A549 (cell line): Measurements from ENCODE around the gene FAM170B. TPM values are rescaled to one million over a fixed set of nuclear protein-coding genes. Genes with fewer than 3 reads are reported as not detected.

Source experiments
- ATAC-seq, 2 experiments: fragments of 200-7000 bp in 1 of 2; fragments of >200 bp in 1 of 2; cut with Nextera tagmentation in 1 of 2; cut with Tn5 transposase in 1 of 2; 3 replicates each; pipeline versions ENCODE4 v1.8.0 to v1.9.1; 2018 to 2020; ENCODE audit warnings: mild to moderate bottlenecking in 1 of 2, moderate library complexity in 1 of 2
- CTCF ChIA-PET: fragments of 300-600 bp; sonication (Branson Sonifier 250); formaldehyde crosslinking; extraction: SDS; loops from one replicate; lab custom pipeline; 2021; ENCODE audit warnings: antibody characterized with exemption, inconsistent platforms; lab: Yijun Ruan, JAX
- POLR2A ChIA-PET: fragments of 350-600 bp; formaldehyde crosslinking; extraction: SDS; loops from one replicate; lab custom pipeline; 2021; ENCODE audit warnings: antibody characterized with exemption, inconsistent platforms; lab: Yijun Ruan, JAX
- DNase-seq, 2 experiments: peaks; one replicate each; pipeline versions ENCODE4 v3.0.0 to v3.0.0-alpha.2; 2011 to 2016; ENCODE audit warnings: low read depth in 1 of 2, low spot score in 1 of 2
- FAIRE-seq: peaks from 2 replicates; lab custom pipeline; 2011; peaks lifted over from hg19 to GRCh38; lab: Jason Lieb, UNC
- H3K27ac ChIP-seq, 2 experiments: fragments of >200 bp; sonication (Bioruptor Twin); formaldehyde crosslinking; 3 replicates each; pipeline ENCODE4 v1.5.1; 2016 to 2017
- H3K4me1 ChIP-seq: fragments of >200 bp; sonication (Bioruptor Twin); formaldehyde crosslinking; 3 replicates; pipeline ENCODE4 v1.6.1; 2016
- H3K4me2 ChIP-seq: fragments of >200 bp; sonication (Bioruptor Twin); formaldehyde crosslinking; 3 replicates; pipeline ENCODE4 v1.6.1; 2016
- H3K4me3 ChIP-seq: fragments of >200 bp; sonication (Bioruptor Twin); formaldehyde crosslinking; 3 replicates; pipeline ENCODE4 v1.5.1; 2016
- H3K9me3 ChIP-seq: fragments of >200 bp; sonication (Bioruptor Twin); formaldehyde crosslinking; 3 replicates; pipeline ENCODE4 v1.6.1; 2016
- CBX2 ChIP-seq: fragments of 200-600 bp; sonication (generic); IDR thresholded peaks from 2 replicates; pipeline ENCODE4 v1.6.1; 2016; ENCODE audit warnings: low read depth, mild to moderate bottlenecking, borderline replicate concordance
- CHD2 ChIP-seq: fragments of 150-350 bp; IDR thresholded peaks from 2 replicates; pipeline ENCODE4 v1.6.1; 2014; ENCODE audit warnings: low read length; ENCODE audit not compliant: partially characterized antibody
- CHD4 ChIP-seq: fragments of 200-600 bp; sonication (generic); IDR thresholded peaks from 2 replicates; pipeline ENCODE4 v1.6.1; 2016; ENCODE audit warnings: antibody characterized with exemption, mild to moderate bottlenecking, borderline replicate concordance
- FOSB ChIP-seq: fragments of 250-450 bp; sonication (Bioruptor Pico); IDR thresholded peaks from 2 replicates; pipeline ENCODE4 v1.5.0; 2020; ENCODE audit warnings: mild to moderate bottlenecking, moderate library complexity
- FOXS1 ChIP-seq: fragments of 250-450 bp; sonication (Bioruptor Pico); IDR thresholded peaks from 2 replicates; pipeline ENCODE4 v1.5.0; 2020; ENCODE audit warnings: mild to moderate bottlenecking, moderate library complexity
- HDAC2 ChIP-seq: fragments of 200-600 bp; sonication (generic); IDR thresholded peaks from 2 replicates; pipeline ENCODE4 v1.6.1; 2016
- HOXB5 ChIP-seq: fragments of 250-450 bp; sonication (Bioruptor Pico); IDR thresholded peaks from 2 replicates; pipeline ENCODE4 v1.5.0; 2020; ENCODE audit warnings: mild to moderate bottlenecking, moderate library complexity
- JUNB ChIP-seq: fragments of >200 bp; sonication (Bioruptor Twin); formaldehyde crosslinking; IDR thresholded peaks from 2 replicates; pipeline ENCODE4 v1.6.1; 2016
- KDM1A ChIP-seq: fragments of 200-600 bp; sonication (generic); IDR thresholded peaks from 2 replicates; pipeline ENCODE4 v1.6.1; 2016; ENCODE audit warnings: low read depth, mild to moderate bottlenecking
- MAZ ChIP-seq: fragments of 150-350 bp; IDR thresholded peaks from 2 replicates; pipeline ENCODE4 v1.6.1; 2014; ENCODE audit warnings: antibody characterized with exemption, low read depth, low read length, borderline replicate concordance
- NPAS2 ChIP-seq: fragments of 250-450 bp; sonication (Bioruptor Pico); IDR thresholded peaks from 2 replicates; pipeline ENCODE4 v1.8.0; 2022; ENCODE audit warnings: mild to moderate bottlenecking, moderate library complexity, borderline replicate concordance
- NR3C1 ChIP-seq: fragments of >200 bp; sonication (Bioruptor Twin); formaldehyde crosslinking; IDR thresholded peaks from 3 replicates; pipeline ENCODE4 v1.6.1; 2017
- PHF8 ChIP-seq: fragments of 200-600 bp; sonication (generic); IDR thresholded peaks from 2 replicates; pipeline ENCODE4 v1.6.1; 2016; ENCODE audit warnings: low read depth, mild to moderate bottlenecking, antibody characterized with exemption, moderate library complexity, borderline replicate concordance
- POLR2AphosphoS2 ChIP-seq: conservative IDR thresholded peaks from 2 replicates; pipeline ENCODE4 v1.6.1; 2012; ENCODE audit warnings: low read length, improper control_type of control experiment, inconsistent platforms
- RCOR1 ChIP-seq: fragments of 150-350 bp; IDR thresholded peaks from 2 replicates; pipeline ENCODE4 v1.6.1; 2014; ENCODE audit warnings: antibody characterized with exemption, low read length, low read depth
- RFX5 ChIP-seq: fragments of 450-650 bp; IDR thresholded peaks from 2 replicates; pipeline ENCODE4 v1.7.1; 2014; ENCODE audit warnings: antibody characterized with exemption, mild to moderate bottlenecking, moderate library complexity
- SMC3 ChIP-seq: fragments of >200 bp; sonication (Bioruptor Twin); formaldehyde crosslinking; IDR thresholded peaks from 3 replicates; pipeline ENCODE4 v1.6.1; 2018; ENCODE audit warnings: inconsistent platforms
- TFCP2L1 ChIP-seq: fragments of 250-450 bp; sonication (Bioruptor Pico); IDR thresholded peaks from 2 replicates; pipeline ENCODE4 v1.5.0; 2021; ENCODE audit warnings: mild to moderate bottlenecking
- USF2 ChIP-seq: fragments of 450-650 bp; IDR thresholded peaks from 2 replicates; pipeline ENCODE4 v1.6.1; 2014; ENCODE audit warnings: antibody characterized with exemption
- ZC3H11A ChIP-seq: fragments of 450-650 bp; IDR thresholded peaks from 2 replicates; pipeline ENCODE4 v1.6.1; 2014; ENCODE audit warnings: antibody characterized with exemption, mild to moderate bottlenecking
- WGBS: methylation state at CpG from one replicate; pipeline ENCODE4 v1.1.6; 2017; ENCODE audit errors: missing lambda C conversion rate; 5-methylcytosine and 5-hydroxymethylcytosine counted together
- polyA plus RNA-seq, 4 experiments: library from polyadenylated mRNA; depleted of rRNA in 3 of 4; stranded (reverse); fragments of >200 nt; fragmentation: RNase III in 1 of 4; extraction: RNeasy Plus Mini Kit Qiagen cat#74134 plus additional on column Dnase treatment in 1 of 4; gene quantifications; 2 replicates in 3 of 4; 3 replicates in 1 of 4; pipeline ENCODE4 v1.2.3, GENCODE V29; 2011 to 2017
- TF ChIP-seq, protein P1 (sequence below): IDR thresholded peaks from 2 replicates; pipeline ENCODE4 v1.6.1; 2012

FAM170B gene
- polyA plus RNA-seq, 2 of the 4 experiments (the other 2 are of a cell fraction), result not detected

DNA sequence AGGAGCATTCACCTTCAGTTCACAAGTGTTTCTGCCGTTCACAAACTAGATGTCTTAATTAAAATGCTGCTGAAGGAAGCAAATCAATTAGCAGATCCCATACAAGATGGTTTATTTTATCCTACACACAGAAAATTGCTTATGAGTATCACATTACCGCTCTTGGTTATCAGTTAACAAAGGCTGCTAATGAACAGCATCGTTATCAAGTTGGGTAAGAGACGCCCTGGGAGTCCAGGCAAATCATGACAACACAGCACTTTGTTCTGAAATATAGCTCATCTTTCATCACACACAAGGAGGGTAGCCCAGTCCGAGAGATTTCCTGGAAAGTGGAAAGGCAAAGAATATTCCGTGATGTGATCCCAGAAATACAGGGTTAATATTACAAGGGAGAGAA lies 20.8 kb upstream of the FAM170B start (continued):
- no peak for TF ChIP-seq CBX2

GRCh38 chr10:49153971-49154370 lies 20.1 kb upstream of the FAM170B start:
- Histone ChIP-seq H3K4me1 (no peaks in the 10 kb centered on the region), H3K27ac (no peak overlapping the region), H3K9me3 (no peaks in the 10 kb centered on the region), H3K4me3 (no peak overlapping the region), H3K4me2 (no peak overlapping the region)
- WGBS, result 22% methylated on average over 1 of the region's 1 CpG
- no peak for ATAC-seq
- no peak for FAIRE-seq
- TF ChIP-seq ZC3H11A, result no peak
- no peak for TF ChIP-seq RFX5
- TF ChIP-seq KDM1A, result no peak
- no peak for TF ChIP-seq HDAC2
- TF ChIP-seq RCOR1, result no peak
- no peak for TF ChIP-seq MAZ
- no peak for TF ChIP-seq FOXS1 (CRISPR knock-in tag)
- TF ChIP-seq FOSB (CRISPR knock-in tag), result no peak
- no peak for TF ChIP-seq PHF8
- TF ChIP-seq NPAS2, result no peak
- TF ChIP-seq CHD4, result no peak
- TF ChIP-seq POLR2AphosphoS2, result no peak
- CTCF ChIA-PET, result interaction anchor here (1.5 kb wide), 1 partner anchor 10 kb away, joined by 5 read pairs; no protein-coding TSS in a partner anchor
- POLR2A ChIA-PET, result no interaction called here
- DNase-seq, result no peak

GRCh38 chr10:49153115-49153514 lies 19.3 kb upstream of the FAM170B start:
- Histone ChIP-seq H3K4me3 (no peak overlapping the region), H3K4me2 (no peak overlapping the region), H3K27ac (no peak overlapping the region), H3K4me1 (no peaks in the 10 kb centered on the region), H3K9me3 (no peaks in the 10 kb centered on the region)
- DNase-seq (no peak), ATAC-seq (no peak), FAIRE-seq (no peak)
- 0% methylated on average over 4 of the region's 4 CpGs for WGBS
- CTCF ChIA-PET, result interaction anchor here (1.6 kb wide), 1 partner anchor 9 kb away, joined by 6 read pairs; no protein-coding TSS in a partner anchor
- TF ChIP-seq MAZ (no peak), USF2 (no peak), HOXB5 (CRISPR knock-in tag) (no peak), RCOR1 (no peak), JUNB (no peak), NR3C1 (no peak), SMC3 (no peak), CHD2 (no peak)
- TF ChIP-seq, protein P1, sequence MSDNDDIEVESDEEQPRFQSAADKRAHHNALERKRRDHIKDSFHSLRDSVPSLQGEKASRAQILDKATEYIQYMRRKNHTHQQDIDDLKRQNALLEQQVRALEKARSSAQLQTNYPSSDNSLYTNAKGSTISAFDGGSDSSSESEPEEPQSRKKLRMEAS, result no peak
- POLR2A ChIA-PET, result no interaction called here

GRCh38 chr10:49152663-49153062 lies 18.8 kb upstream of the FAM170B start:
- ChIA-PET POLR2A (no interaction called here), CTCF (interaction anchor here (1.6 to 2.4 kb wide), 2 partner anchors 9 to 11 kb away, joined by 6 to 8 read pairs; no protein-coding TSS in a partner anchor)
- H3K4me2 ChIP-seq, result no peak overlapping the region
- H3K27ac ChIP-seq, result no peak overlapping the region
- no peaks in the 10 kb centered on the region for H3K4me1 ChIP-seq
- H3K9me3 ChIP-seq, result no peaks in the 10 kb centered on the region; the same call in 2 of the 3 replicates
- ATAC-seq (no peak), DNase-seq (no peak), FAIRE-seq (no peak)
- no peak overlapping the region for H3K4me3 ChIP-seq
- no peak for TF ChIP-seq TFCP2L1 (CRISPR knock-in tag)
- 7% methylated on average over 4 of the region's 4 CpGs for WGBS
